ENCODE data around the gene DICER1.

DNA sequence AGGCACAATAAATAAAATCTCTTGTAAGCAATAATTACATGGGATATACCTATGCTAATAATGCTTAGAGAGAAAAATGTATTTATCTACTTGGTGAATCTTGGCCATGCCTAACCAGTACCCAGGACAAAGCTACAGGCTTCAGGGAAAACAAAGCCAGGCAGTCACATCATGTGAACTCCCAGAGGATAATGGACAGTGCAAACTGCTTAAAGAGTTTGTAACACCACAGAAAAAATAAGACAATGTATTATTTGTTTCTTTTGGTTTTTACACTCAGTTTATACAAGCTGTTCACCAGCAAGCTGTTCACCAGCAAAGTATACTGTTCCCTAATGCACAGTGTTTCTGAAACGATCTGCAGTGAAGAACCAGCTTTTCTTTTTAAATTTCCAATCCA lies 38.0 kb downstream of the DICER1 start:
- TF ChIP-seq GATA2 (IDR thresholded peaks at IDR 0.05; ENCODE audit: low read depth, low read length) (no peak), GATA3 (IDR thresholded peaks at IDR 0.05; ENCODE audit: low read depth, low read length) (no peak; the same call in 1 of the 2 replicates)

Data from SH-SY5Y (cell line).